PC-3 (cell line): ENCODE measurements around the gene PLG. TPM values are rescaled to one million over a fixed set of nuclear protein-coding genes. Genes with fewer than 3 reads are reported as not detected.
"Not testable (repeated sequence)": the region's sequence is repeated elsewhere in the genome, so short reads cannot be mapped to it uniquely, and the experiment has no call there.

Source experiments
- ATAC-seq: fragments of 200-7000 bp; cut with Tn5 transposase; 2 replicates; pipeline ENCODE4 v1.9.1; 2020; ENCODE audit warnings: mild to moderate bottlenecking, moderate library complexity
- BruUV-seq: library from RNA; stranded (reverse); fragments of 400-500 nt; replicated peaks from 2 replicates; lab custom pipeline; 2021; lab: Mats Ljungman, UMichigan
- CTCF ChIA-PET: fragments of 300-600 bp; sonication (Branson Sonifier 250); formaldehyde crosslinking; loops from one replicate; lab custom pipeline; 2022; ENCODE audit warnings: antibody characterized with exemption; lab: Charles Lee
- POLR2A ChIA-PET: fragments of 300-600 bp; sonication (Branson Sonifier 250); formaldehyde crosslinking; loops from one replicate; lab custom pipeline; 2022; ENCODE audit warnings: antibody characterized with exemption; ENCODE audit not compliant: unreplicated experiment; lab: Charles Lee
- DNase-seq: peaks from one replicate; pipeline ENCODE4 v3.0.0-alpha.2; 2015
- H2AFZ ChIP-seq: fragments of 300-600 bp; sonication (generic); 2 replicates; pipeline ENCODE4 v1.6.0; 2016; ENCODE audit warnings: antibody characterized with exemption, low read length
- H3F3A ChIP-seq: fragments of 300-600 bp; sonication (generic); one replicate; pipeline ENCODE4 v1.6.0; 2017; ENCODE audit warnings: antibody characterized with exemption, low read length, control low read depth, mild to moderate bottlenecking; ENCODE audit not compliant: unreplicated experiment
- H3K27ac ChIP-seq: fragments of 300-600 bp; sonication (generic); 2 replicates; pipeline ENCODE4 v1.5.1; 2016; ENCODE audit warnings: mild to moderate bottlenecking, low read length
- H3K27me3 ChIP-seq: fragments of 300-600 bp; sonication (generic); 2 replicates; pipeline ENCODE4 v1.6.1; 2016; ENCODE audit warnings: low read length, mixed read lengths
- H3K36me3 ChIP-seq: fragments of 300-600 bp; sonication (generic); 2 replicates; pipeline ENCODE4 v1.6.1; 2016; ENCODE audit warnings: low read depth, mixed run types, low read length, mixed read lengths
- H3K4me1 ChIP-seq: fragments of 300-600 bp; sonication (generic); 2 replicates; pipeline ENCODE4 v1.5.1; 2016; ENCODE audit warnings: low read length; ENCODE audit not compliant: insufficient read depth
- H3K4me2 ChIP-seq: fragments of 300-600 bp; sonication (generic); 2 replicates; pipeline ENCODE4 v1.6.0; 2016; ENCODE audit warnings: low read length
- H3K4me3 ChIP-seq: fragments of 300-600 bp; sonication (generic); 2 replicates; pipeline ENCODE4 v1.5.1; 2016; ENCODE audit warnings: mild to moderate bottlenecking, low read length, mixed read lengths
- H3K79me2 ChIP-seq: fragments of 300-600 bp; sonication (generic); 2 replicates; pipeline ENCODE4 v1.6.1; 2017; ENCODE audit warnings: low read length, mixed read lengths
- H3K9ac ChIP-seq: fragments of 300-600 bp; sonication (generic); 2 replicates; pipeline ENCODE4 v1.6.0; 2016; ENCODE audit warnings: mild to moderate bottlenecking, low read length
- H3K9me2 ChIP-seq: fragments of 300-600 bp; sonication (generic); replicated peaks from 2 replicates; pipeline ENCODE4 v1.6.1; 2016; ENCODE audit warnings: mixed run types, low read length, mixed read lengths
- H3K9me3 ChIP-seq: fragments of 300-600 bp; sonication (generic); 2 replicates; pipeline ENCODE4 v1.6.1; 2016; ENCODE audit warnings: low read length, mixed read lengths
- H4K20me1 ChIP-seq: fragments of 300-600 bp; sonication (generic); 2 replicates; pipeline ENCODE4 v1.6.1; 2016; ENCODE audit warnings: low read length, mixed read lengths
- EZH2 ChIP-seq: fragments of 300-600 bp; sonication (generic); IDR thresholded peaks from one replicate; pipeline ENCODE4 v1.6.1; 2017; ENCODE audit warnings: antibody characterized with exemption, mild to moderate bottlenecking, low read length; ENCODE audit not compliant: unreplicated experiment
- EZH2phosphoT487 ChIP-seq: fragments of 300-600 bp; sonication (generic); IDR thresholded peaks from 2 replicates; pipeline ENCODE4 v1.6.1; 2018; ENCODE audit warnings: mild to moderate bottlenecking, antibody characterized with exemption, low read length, borderline replicate concordance
- intact Hi-C: fragments of 100-400 bp; cut with micrococcal nuclease; formaldehyde crosslinking; loops from 2 replicates; pipeline ENCODE4 v1.9.0; 2023
- total RNA-seq: library from RNA; depleted of rRNA; stranded (reverse); fragments of >200 nt; gene quantifications from 2 replicates; pipeline ENCODE4 v1.2.3, GENCODE V29; 2014
- TF ChIP-seq, protein P1 (sequence below): fragments of 300-600 bp; sonication (generic); conservative IDR thresholded peaks from 2 replicates; pipeline ENCODE4 v1.5.1; 2017; ENCODE audit warnings: antibody characterized with exemption, low read depth, mild to moderate bottlenecking, low read length

Gene PLG
- total RNA-seq, 1 experiment from 2014 or later, result not detected

DNA sequence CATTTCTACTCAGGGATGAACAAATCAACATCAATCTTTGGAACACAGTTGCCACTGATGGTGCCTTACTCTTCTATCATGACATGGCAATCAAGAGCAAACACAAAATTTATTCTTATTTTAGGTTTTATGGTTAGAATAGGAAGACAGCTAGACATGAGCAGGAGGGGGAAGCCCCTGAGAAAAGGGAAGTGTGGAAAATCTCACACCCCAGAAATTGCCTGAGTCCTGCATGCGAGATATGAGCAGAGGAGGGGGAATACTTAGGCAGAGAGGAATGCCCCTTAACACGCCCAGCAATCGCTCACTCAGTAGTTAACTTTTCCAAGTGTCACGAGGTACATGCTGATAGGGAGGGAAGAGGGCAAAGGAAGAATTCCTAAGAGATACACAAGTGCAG, 79.3 kb downstream of the PLG start:
- DNase-seq, result no peak
- Histone ChIP-seq H2AFZ (no peak overlapping the region), H3K36me3 (no peaks in the 10 kb centered on the region), H3K9me3 (no peaks in the 10 kb centered on the region), H4K20me1 (no peaks in the 10 kb centered on the region), H3F3A (no peaks in the 10 kb centered on the region), H3K9ac (no peak overlapping the region), H3K9me2 (no peaks in the 10 kb centered on the region), H3K4me2 (no peak overlapping the region), H3K79me2 (no peaks in the 10 kb centered on the region), H3K27ac (no peak overlapping the region), H3K27me3 (no peaks in the 10 kb centered on the region), H3K4me3 (no peak overlapping the region), H3K4me1 (no peaks in the 10 kb centered on the region)
- no peak for ATAC-seq
- TF ChIP-seq EZH2 (no peak), EZH2phosphoT487 (no peak)
- TF ChIP-seq, protein P1, sequence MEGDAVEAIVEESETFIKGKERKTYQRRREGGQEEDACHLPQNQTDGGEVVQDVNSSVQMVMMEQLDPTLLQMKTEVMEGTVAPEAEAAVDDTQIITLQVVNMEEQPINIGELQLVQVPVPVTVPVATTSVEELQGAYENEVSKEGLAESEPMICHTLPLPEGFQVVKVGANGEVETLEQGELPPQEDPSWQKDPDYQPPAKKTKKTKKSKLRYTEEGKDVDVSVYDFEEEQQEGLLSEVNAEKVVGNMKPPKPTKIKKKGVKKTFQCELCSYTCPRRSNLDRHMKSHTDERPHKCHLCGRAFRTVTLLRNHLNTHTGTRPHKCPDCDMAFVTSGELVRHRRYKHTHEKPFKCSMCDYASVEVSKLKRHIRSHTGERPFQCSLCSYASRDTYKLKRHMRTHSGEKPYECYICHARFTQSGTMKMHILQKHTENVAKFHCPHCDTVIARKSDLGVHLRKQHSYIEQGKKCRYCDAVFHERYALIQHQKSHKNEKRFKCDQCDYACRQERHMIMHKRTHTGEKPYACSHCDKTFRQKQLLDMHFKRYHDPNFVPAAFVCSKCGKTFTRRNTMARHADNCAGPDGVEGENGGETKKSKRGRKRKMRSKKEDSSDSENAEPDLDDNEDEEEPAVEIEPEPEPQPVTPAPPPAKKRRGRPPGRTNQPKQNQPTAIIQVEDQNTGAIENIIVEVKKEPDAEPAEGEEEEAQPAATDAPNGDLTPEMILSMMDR, result no peak
- ChIA-PET POLR2A (no interaction called here), CTCF (no interaction called here)
- intact Hi-C loops, result no loop called here
- BruUV-seq, result no TSS peak

GRCh38 chr6:160782228-160782627, 80.2 kb downstream of the PLG start:
- H3K4me3 ChIP-seq, result no peak overlapping the region
- H3K36me3 ChIP-seq, result no peaks in the 10 kb centered on the region
- H3K9ac ChIP-seq, result no peak overlapping the region
- H3K4me2 ChIP-seq, result no peak overlapping the region
- ChIA-PET POLR2A (no interaction called here), CTCF (no interaction called here)
- no peaks in the 10 kb centered on the region for H3F3A ChIP-seq
- H3K4me1 ChIP-seq, result no peaks in the 10 kb centered on the region
- ATAC-seq (no peak), DNase-seq (no peak)
- TF ChIP-seq EZH2 (no peak), EZH2phosphoT487 (no peak)
- TF ChIP-seq, protein P1, result no peak
- intact Hi-C loops, result no loop called here
- BruUV-seq, result no TSS peak
- no peak overlapping the region for H2AFZ ChIP-seq
- H3K9me2 ChIP-seq, result no peaks in the 10 kb centered on the region
- H3K27ac ChIP-seq, result no peak overlapping the region
- no peaks in the 10 kb centered on the region for H3K79me2 ChIP-seq
- no peaks in the 10 kb centered on the region for H4K20me1 ChIP-seq
- H3K9me3 ChIP-seq, result no peaks in the 10 kb centered on the region
- H3K27me3 ChIP-seq, result no peaks in the 10 kb centered on the region

DNA sequence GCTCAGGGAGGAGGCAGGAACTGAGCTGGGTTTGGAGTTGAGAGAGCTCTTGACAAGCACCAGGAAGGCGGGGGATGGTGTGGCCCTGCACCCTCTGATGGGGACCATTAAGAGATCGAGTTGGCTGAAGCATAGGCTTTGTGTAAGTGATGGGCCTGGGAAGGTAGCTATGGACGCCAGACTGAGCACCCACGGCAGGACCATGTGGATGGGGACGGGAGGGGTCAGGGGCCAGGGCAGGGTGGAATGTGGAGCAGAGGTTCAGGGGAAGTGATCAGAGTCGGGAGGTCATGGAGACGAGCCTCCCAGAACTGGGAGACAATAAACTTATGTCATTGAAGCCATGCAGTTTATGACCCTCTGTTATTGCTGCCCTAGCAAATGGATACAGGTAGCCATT, 81.7 kb downstream of the PLG start:
- Histone ChIP-seq H3K4me1 (no peaks in the 10 kb centered on the region), H3F3A (no peaks in the 10 kb centered on the region), H3K27ac (no peak overlapping the region), H3K9ac (no peak overlapping the region), H3K36me3 (no peaks in the 10 kb centered on the region), H3K79me2 (no peaks in the 10 kb centered on the region), H4K20me1 (no peaks in the 10 kb centered on the region), H3K9me2 (no peaks in the 10 kb centered on the region), H3K4me2 (no peak overlapping the region), H3K9me3 (no peaks in the 10 kb centered on the region), H3K4me3 (no peak overlapping the region), H2AFZ (no peak overlapping the region), H3K27me3 (no peaks in the 10 kb centered on the region)
- POLR2A ChIA-PET, result no interaction called here
- no peak for ATAC-seq
- TF ChIP-seq EZH2phosphoT487 (no peak), EZH2 (no peak)
- TF ChIP-seq, protein P1, result no peak
- no peak for DNase-seq
- intact Hi-C loops, result no loop called here
- no TSS peak for BruUV-seq
- CTCF ChIA-PET, result no interaction called here

- CTCF ChIA-PET, H3K79me2 ChIP-seq, H3K27me3 ChIP-seq, H3K9me3 ChIP-seq, POLR2A ChIA-PET, DNase-seq, H3K9ac ChIP-seq, H3K9me2 ChIP-seq, intact Hi-C loops, H3F3A ChIP-seq, H4K20me1 ChIP-seq, H3K4me2 ChIP-seq, H3K27ac ChIP-seq, H2AFZ ChIP-seq, ATAC-seq, H3K4me3 ChIP-seq, H3K36me3 ChIP-seq, BruUV-seq: not testable (repeated sequence)
- peaks cover 26% of the 10 kb centered on the region for H3K4me1 ChIP-seq
Observed at GRCh38 chr6:160788126-160788525, 86.1 kb downstream of the PLG start.
